K562 (cell line): ENCODE results near the gene TCFL5. TPM values are rescaled to one million over a fixed set of nuclear protein-coding genes. Genes with fewer than 3 reads are reported as not detected.

ENCODE experiments used
- CXXC5 ChIP-seq: fragments of 250-450 bp; sonication (Bioruptor Pico); IDR thresholded peaks from 2 replicates; pipeline ENCODE4 v1.8.0; 2022; ENCODE audit warnings: inconsistent platforms, mild to moderate bottlenecking, moderate library complexity
- DNMT1 ChIP-seq: fragments of 450-650 bp; IDR thresholded peaks from 2 replicates; pipeline ENCODE4 v1.6.1; 2016; ENCODE audit warnings: antibody characterized with exemption, mild to moderate bottlenecking
- E2F6 ChIP-seq, 2 experiments: IDR thresholded peaks; 2 replicates each; pipeline ENCODE4 v1.6.1; 2011; ENCODE audit warnings: borderline replicate concordance in 1 of 2, control low read depth in 1 of 2, low read depth in 1 of 2, low read length in 1 of 2, mild to moderate bottlenecking in 1 of 2, mixed read lengths in 1 of 2, moderate library complexity in 1 of 2; ENCODE audit not compliant: insufficient read depth in 1 of 2, insufficient read length in 1 of 2, poor library complexity in 1 of 2, severe bottlenecking in 1 of 2; ENCODE audit errors: extremely low read depth in 1 of 2
- GABPA ChIP-seq: fragments of 200-800 bp; sonication (Bioruptor generic); conservative IDR thresholded peaks from 2 replicates; pipeline ENCODE4 v1.6.1; 2016; ENCODE audit warnings: low read depth, missing genetic modification characterization, missing compliant biosample characterization
- NFATC3 ChIP-seq: fragments of 450-650 bp; IDR thresholded peaks from 2 replicates; pipeline ENCODE4 v1.6.1; 2017; ENCODE audit warnings: mild to moderate bottlenecking
- NFE2L1 ChIP-seq: fragments of 450-650 bp; IDR thresholded peaks from 2 replicates; pipeline ENCODE4 v1.6.1; 2016; ENCODE audit warnings: missing genetic modification characterization, low read depth, mild to moderate bottlenecking, missing compliant biosample characterization, moderate library complexity, borderline replicate concordance
- NRF1 ChIP-seq, 2 experiments: fragments of 450-650 bp; IDR thresholded peaks in 1 of 2; conservative IDR thresholded peaks in 1 of 2; 2 replicates each; pipeline ENCODE4 v1.6.1; 2014; ENCODE audit warnings: mild to moderate bottlenecking in 2 of 2
- PHF8 ChIP-seq: fragments of 200-600 bp; sonication (generic); IDR thresholded peaks from 2 replicates; pipeline ENCODE4 v1.6.1; 2012; ENCODE audit warnings: mixed run types, mild to moderate bottlenecking, inconsistent platforms, low read length, moderate library complexity, borderline replicate concordance
- RB1 ChIP-seq: fragments of 450-650 bp; IDR thresholded peaks from 2 replicates; pipeline ENCODE4 v1.6.1; 2017; ENCODE audit warnings: low read depth, mild to moderate bottlenecking
- RBM22 ChIP-seq: fragments of 200-400 bp; formaldehyde crosslinking; IDR thresholded peaks from 2 replicates; pipeline ENCODE4 v1.6.1; 2018; ENCODE audit warnings: low read length, low read depth; ENCODE audit not compliant: poor library complexity, severe bottlenecking
- SIN3B ChIP-seq: fragments of 450-650 bp; IDR thresholded peaks from 2 replicates; pipeline ENCODE4 v1.6.1; 2017; ENCODE audit warnings: low read depth, mild to moderate bottlenecking, moderate library complexity
- SMARCE1 ChIP-seq: fragments of 450-650 bp; IDR thresholded peaks from 2 replicates; pipeline ENCODE4 v1.7.1; 2016; ENCODE audit warnings: mild to moderate bottlenecking
- SNAPC5 ChIP-seq: fragments of 250-450 bp; sonication (Bioruptor Pico); IDR thresholded peaks from 2 replicates; pipeline ENCODE4 v1.8.0; 2021; ENCODE audit warnings: moderate library complexity, mild to moderate bottlenecking, inconsistent platforms
- TRIM24 ChIP-seq, 2 experiments: fragments of 450-650 bp; IDR thresholded peaks; 2 replicates each; pipeline ENCODE4 v1.6.1; 2016
- YY1 ChIP-seq, 3 experiments: IDR thresholded peaks; 2 replicates each; pipeline ENCODE4 v1.6.1; 2011; ENCODE audit warnings: low read length in 2 of 3, mild to moderate bottlenecking in 2 of 3, moderate library complexity in 2 of 3, borderline replicate concordance in 1 of 3, control low read depth in 1 of 3, low read depth in 1 of 3; ENCODE audit not compliant: insufficient read depth in 3 of 3, insufficient replicate concordance in 2 of 3, control insufficient read depth in 1 of 3, insufficient read length in 1 of 3; ENCODE audit errors: extremely low read depth in 1 of 3
- ZBTB49 ChIP-seq: sonication (generic); formaldehyde crosslinking; IDR thresholded peaks from 2 replicates; pipeline ENCODE4 v1.8.0; 2022; ENCODE audit warnings: missing genetic modification reagents, mild to moderate bottlenecking, borderline replicate concordance
- ZNF24 ChIP-seq: fragments of 450-650 bp; IDR thresholded peaks from 2 replicates; pipeline ENCODE4 v1.6.1; 2016
- ZNF639 ChIP-seq, 2 experiments: fragments of 200-800 bp in 1 of 2; sonication (Bioruptor generic) in 1 of 2; sonication (generic) in 1 of 2; formaldehyde crosslinking in 1 of 2; IDR thresholded peaks in 1 of 2; conservative IDR thresholded peaks in 1 of 2; 2 replicates each; pipeline versions ENCODE4 v1.5.0 to v1.6.1; 2016 to 2020; ENCODE audit warnings: missing compliant biosample characterization in 1 of 2, missing genetic modification characterization in 1 of 2, missing genetic modification reagents in 1 of 2
- ZNF699 ChIP-seq: fragments of 250-450 bp; sonication (Bioruptor Pico); IDR thresholded peaks from 2 replicates; pipeline ENCODE4 v1.8.0; 2021; ENCODE audit warnings: mild to moderate bottlenecking, moderate library complexity; ENCODE audit not compliant: insufficient replicate concordance
- ZNF76 ChIP-seq: fragments of 250-450 bp; sonication (Bioruptor Pico); IDR thresholded peaks from 2 replicates; pipeline ENCODE4 v1.4.0; 2020; ENCODE audit warnings: mild to moderate bottlenecking, moderate library complexity, borderline replicate concordance
- polyA plus RNA-seq, 8 experiments: library from polyadenylated mRNA; depleted of rRNA in 4 of 8; stranded (reverse) in 5 of 8; unstranded in 3 of 8; fragments of >200 nt; fragmentation: Nextera tagmentation in 2 of 8; fragmentation: Illumina TruSeq in 1 of 8; extraction: Ambion mirVana in 2 of 8; extraction: Trizol in 1 of 8; gene quantifications; 2 replicates each; pipeline versions ENCODE4 v1.2.1 to v1.2.3, GENCODE V29; 2011 to 2014; ENCODE audit warnings: inconsistent platforms in 1 of 8, missing spikeins in 1 of 8
- total RNA-seq, 7 experiments: library from RNA; depleted of rRNA in 6 of 7; stranded (reverse); fragments of >200 nt in 6 of 7; fragmentation: Illumina TruSeq in 2 of 7; extraction: Trizol in 2 of 7; gene quantifications; 2 replicates each; pipeline versions ENCODE4 v1.2.1 to v1.2.3, GENCODE V29; 2011 to 2021; ENCODE audit warnings: low replicate concordance in 1 of 7

The TCFL5 gene
- total and polyA plus RNA-seq, 9 of the 15 experiments (the other 6 are each of a cell fraction or from before 2014, with no cell fraction given) = 1.00 to 12.6 (median 9.1) TPM

- peak in 1 of 3 experiments; percentile 36 for TF ChIP-seq YY1 (IDR thresholded peaks at IDR 0.05; ENCODE audit: borderline replicate concordance in 1 of 3, control insufficient read depth in 1 of 3, extremely low read depth in 1 of 3, insufficient read depth in 3 of 3, insufficient read length in 1 of 3, insufficient replicate concordance in 2 of 3, low read depth in 1 of 3, low read length in 2 of 3)
- no peak for TF ChIP-seq NFATC3
- no peak for TF ChIP-seq RBM22
- no peak for TF ChIP-seq DNMT1
- TF ChIP-seq ZNF699 (CRISPR knock-in tag) = no peak
- TF ChIP-seq GABPA (tag) = no peak
- no peak for TF ChIP-seq TRIM24 (IDR thresholded peaks at IDR 0.05)
- no peak for TF ChIP-seq NFE2L1 (tag)
- peak in 1 of 2 experiments; percentile 14; a peak in 2 of 4 replicates for TF ChIP-seq NRF1 (conservative IDR thresholded peaks at IDR 0.05 in 1 of 2, IDR thresholded peaks at IDR 0.05 in 1 of 2)
- TF ChIP-seq ZNF76 (CRISPR knock-in tag) = no peak
- peak; percentile 65 for TF ChIP-seq RB1
- peak; percentile 31; the same call in 1 of the 2 replicates for TF ChIP-seq PHF8
- peak; percentile 15; the same call in 1 of the 2 replicates for TF ChIP-seq ZNF24
- 0 out of 4 replicates have a peak, but pooled peaks of 1 of the 2 experiments have one; percentile 11 for TF ChIP-seq ZNF639 (CRISPR knock-in tag; conservative IDR thresholded peaks at IDR 0.05 in 1 of 2, IDR thresholded peaks at IDR 0.05 in 1 of 2)
- peak; percentile 51 for TF ChIP-seq CXXC5 (CRISPR knock-in tag)
- TF ChIP-seq SMARCE1 = no peak
- 0 out of 2 replicates have a peak, but pooled peaks have one; percentile 11 for TF ChIP-seq SIN3B
- peak; percentile 49 to 66 for TF ChIP-seq E2F6 (IDR thresholded peaks at IDR 0.05; ENCODE audit: borderline replicate concordance in 1 of 2, extremely low read depth in 1 of 2, insufficient read depth in 1 of 2, insufficient read length in 1 of 2, low read depth in 1 of 2, low read length in 1 of 2, poor library complexity in 1 of 2, severe bottlenecking in 1 of 2)
- no peak for TF ChIP-seq SNAPC5 (CRISPR knock-in tag)
- TF ChIP-seq ZBTB49 (CRISPR knock-in tag) = no peak
Measured at GRCh38 chr20:62860924-62861691, 514 bp downstream of the TCFL5 start (continued).
